Cardiac muscle cell (in vitro differentiated cells and primary cell): ENCODE measurements around the gene TNNT2. TPM values are rescaled to one million over a fixed set of nuclear protein-coding genes. Genes with fewer than 3 reads are reported as not detected.

Experiments
- DNase-seq, 2 donors: peaks; one replicate each; pipeline versions ENCODE4 v3.0.0 to v3.0.0-alpha.2; 2010 to 2017; ENCODE audit warnings: low read depth in 1 of 2, low spot score in 1 of 2
- H3K27ac ChIP-seq: fragments of 200-600 bp; sonication (generic); 2 replicates; pipeline ENCODE4 v1.5.1; 2016
- H3K27me3 ChIP-seq: fragments of 200-600 bp; sonication (generic); 2 replicates; pipeline ENCODE4 v1.6.0; 2016; ENCODE audit warnings: control low read depth
- H3K36me3 ChIP-seq: fragments of 200-600 bp; sonication (generic); 2 replicates; pipeline ENCODE4 v1.5.1; 2016; ENCODE audit warnings: control low read depth
- H3K4me1 ChIP-seq: fragments of 200-600 bp; sonication (generic); 2 replicates; pipeline ENCODE4 v1.8.1; 2017; ENCODE audit warnings: low read depth, mild to moderate bottlenecking, mixed run types
- H3K4me3 ChIP-seq: fragments of 200-600 bp; sonication (generic); 2 replicates; pipeline ENCODE4 v1.5.1; 2016; ENCODE audit warnings: mild to moderate bottlenecking
- H3K9me3 ChIP-seq: fragments of 200-600 bp; sonication (generic); 2 replicates; pipeline ENCODE4 v1.5.1; 2017; ENCODE audit warnings: low read depth, mild to moderate bottlenecking, control low read depth
- CTCF ChIP-seq: IDR thresholded peaks from 2 replicates; pipeline ENCODE4 v1.5.1; 2012; ENCODE audit warnings: low read depth, mild to moderate bottlenecking, low read length
- polyA plus RNA-seq: library from polyadenylated mRNA; unstranded; fragments of >200 nt; fragmentation: Nextera tagmentation; extraction: Ambion mirVana; gene quantifications from 2 replicates; pipeline ENCODE4 v1.2.1, GENCODE V29; 2016
- total RNA-seq: library from RNA; depleted of rRNA; stranded (reverse); fragments of >200 nt; gene quantifications from 2 replicates; pipeline ENCODE4 v1.2.3, GENCODE V29; 2016

TNNT2 gene
- total and polyA plus RNA-seq, 2 experiments from 2014 or later, result 7,232 to 9,291 TPM

DNA sequence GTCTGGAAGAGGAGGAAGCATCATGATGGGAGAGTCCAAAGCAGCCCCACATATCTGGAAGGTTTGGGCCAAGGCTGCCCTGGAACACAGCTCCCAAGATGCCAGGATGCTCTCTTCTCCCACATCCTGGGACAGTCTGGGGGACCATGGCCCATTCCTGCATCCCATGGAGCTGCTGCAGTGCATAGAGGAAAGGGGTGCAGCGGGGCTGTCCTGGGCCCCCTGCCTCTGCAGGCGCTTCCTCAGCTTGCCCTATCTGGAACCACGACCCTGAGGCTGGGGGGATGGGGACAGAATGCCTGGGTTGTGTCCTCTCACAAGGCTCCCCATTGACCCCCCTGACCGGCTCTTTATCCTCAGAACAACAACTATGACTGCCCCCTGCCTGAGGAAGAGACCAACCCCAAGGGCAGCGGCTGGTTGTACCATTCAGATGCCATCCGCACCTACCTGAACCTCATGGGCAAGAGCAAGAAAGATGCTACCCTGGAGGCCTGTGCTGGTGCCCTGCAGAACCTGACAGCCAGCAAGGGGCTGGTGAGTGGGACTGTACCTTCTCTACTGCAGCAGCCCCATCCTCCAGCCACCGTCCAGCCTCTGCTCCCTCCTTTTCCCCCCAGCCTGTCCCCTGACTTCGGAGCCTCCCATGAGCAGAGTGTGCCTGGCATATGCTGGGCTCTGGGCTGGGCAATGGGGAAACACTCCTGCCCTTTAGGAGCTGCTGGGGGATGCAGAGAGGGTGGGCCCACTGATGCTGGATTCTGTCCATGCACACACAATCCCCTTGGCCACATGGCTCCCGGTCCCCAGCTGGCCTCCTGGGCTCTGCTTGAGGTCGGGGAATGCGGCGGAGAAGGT lies 54.6 kb downstream of the TNNT2 start:
- H3K4me3 ChIP-seq, result no peak overlapping the region
- no peak for DNase-seq
- no peaks in the 10 kb centered on the region for H3K27me3 ChIP-seq
- H3K4me1 ChIP-seq, result peaks cover 2% of the 10 kb centered on the region
- no peaks in the 10 kb centered on the region for H3K9me3 ChIP-seq
- H3K36me3 ChIP-seq, result no peaks in the 10 kb centered on the region
- H3K27ac ChIP-seq, result no peak overlapping the region
- TF ChIP-seq CTCF, result no peak

- no peak for TF ChIP-seq CTCF
- Histone ChIP-seq H3K27ac (no peak overlapping the region), H3K9me3 (no peaks in the 10 kb centered on the region)
These were observed 55.6 kb downstream of the TNNT2 start for GRCh38 chr1:201321826-201322390.

DNA sequence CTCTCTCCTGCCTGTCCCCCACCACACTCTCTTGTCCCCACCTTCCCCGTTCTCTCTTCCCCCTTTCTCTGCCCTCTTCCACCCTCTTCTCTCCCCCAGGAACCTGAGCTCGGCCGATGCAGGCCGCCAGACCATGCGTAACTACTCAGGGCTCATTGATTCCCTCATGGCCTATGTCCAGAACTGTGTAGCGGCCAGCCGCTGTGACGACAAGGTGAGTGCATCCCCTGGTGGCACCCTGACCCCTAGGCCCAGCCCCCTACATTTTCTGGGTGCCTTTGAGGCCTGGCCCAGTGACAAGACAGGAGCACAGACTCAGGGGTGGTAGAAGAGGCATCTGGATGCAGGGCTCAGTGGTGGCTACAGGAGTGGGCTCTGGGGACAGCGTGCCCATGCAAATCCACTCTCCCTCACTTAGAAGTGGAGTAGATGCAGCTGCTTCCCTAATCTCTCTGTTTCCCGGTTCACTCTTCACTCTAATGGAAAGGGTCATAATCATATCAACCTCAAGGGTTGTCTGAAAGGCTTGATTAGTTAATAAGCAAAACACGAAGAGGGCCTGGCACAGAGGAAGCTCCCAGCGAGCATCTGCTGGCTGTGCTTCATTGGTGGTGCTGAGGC lies 57.2 kb downstream of the TNNT2 start:
- H3K4me3 ChIP-seq, result no peak overlapping the region
- H3K36me3 ChIP-seq, result no peaks in the 10 kb centered on the region
- DNase-seq, result no peak
- H3K27ac ChIP-seq, result no peak overlapping the region
- H3K27me3 ChIP-seq, result no peaks in the 10 kb centered on the region
- H3K9me3 ChIP-seq, result no peaks in the 10 kb centered on the region
- no peaks in the 10 kb centered on the region for H3K4me1 ChIP-seq
- no peak for TF ChIP-seq CTCF

More at GRCh38 chr1:201321826-201322390, 55.6 kb downstream of the TNNT2 start:
- DNase-seq, result no peak
- no peaks in the 10 kb centered on the region for H3K4me1 ChIP-seq
- H3K36me3 ChIP-seq, result no peaks in the 10 kb centered on the region
- no peaks in the 10 kb centered on the region for H3K27me3 ChIP-seq
- H3K4me3 ChIP-seq, result no peak overlapping the region

GRCh38 chr1:201319631-201320030 lies 57.8 kb downstream of the TNNT2 start:
- Histone ChIP-seq H3K27ac (no peak overlapping the region), H3K36me3 (no peaks in the 10 kb centered on the region), H3K4me1 (no peaks in the 10 kb centered on the region), H3K4me3 (no peak overlapping the region), H3K27me3 (no peaks in the 10 kb centered on the region), H3K9me3 (no peaks in the 10 kb centered on the region)
- DNase-seq, result no peak
- no peak for TF ChIP-seq CTCF

GRCh38 chr1:201318504-201319340 lies 58.8 kb downstream of the TNNT2 start:
- no peak for TF ChIP-seq CTCF
- H3K36me3 ChIP-seq, result no peaks in the 10 kb centered on the region
- no peak for DNase-seq
- H3K9me3 ChIP-seq, result no peaks in the 10 kb centered on the region
- H3K4me1 ChIP-seq, result no peaks in the 10 kb centered on the region
- H3K4me3 ChIP-seq, result no peak overlapping the region
- no peaks in the 10 kb centered on the region for H3K27me3 ChIP-seq
- no peak overlapping the region for H3K27ac ChIP-seq
